Esophagus muscularis mucosa (tissue), 4 donors: ENCODE measurements around the gene GSE1. TPM values are rescaled to one million over a fixed set of nuclear protein-coding genes. Genes with fewer than 3 reads are reported as not detected.

Source experiments
- DNase-seq: peaks from one replicate; pipeline ENCODE4 v3.0.0-alpha.2; 2017; ENCODE audit errors: extremely low spot score
- H3K27ac ChIP-seq, 4 donors: fragments of 200-600 bp; sonication (generic); replicated peaks in 1 of 4; 1 replicate in 3 of 4; 2 replicates in 1 of 4; pipeline ENCODE4 v1.5.1; 2016 to 2019; ENCODE audit warnings: mild to moderate bottlenecking in 1 of 4
- H3K27me3 ChIP-seq, 4 donors: fragments of 200-600 bp; sonication (generic); one replicate each; pipeline versions ENCODE4 v1.5.1 to v1.6.0; 2016 to 2019
- H3K36me3 ChIP-seq, 4 donors: fragments of 200-600 bp; sonication (generic); one replicate each; pipeline ENCODE4 v1.5.1; 2016 to 2019
- H3K4me1 ChIP-seq, 4 donors: fragments of 200-600 bp; sonication (generic); one replicate each; pipeline ENCODE4 v1.5.1; 2016 to 2019
- H3K4me3 ChIP-seq, 4 donors: fragments of 200-600 bp; sonication (generic); 1 replicate in 2 of 4; 2 replicates in 2 of 4; pipeline ENCODE4 v1.5.1; 2016 to 2019; ENCODE audit warnings: mild to moderate bottlenecking in 4 of 4, moderate library complexity in 1 of 4
- H3K9me3 ChIP-seq, 4 donors: fragments of 200-600 bp; sonication (generic); 1 replicate in 3 of 4; 2 replicates in 1 of 4; pipeline ENCODE4 v1.5.1; 2016 to 2019
- CTCF ChIP-seq, 3 experiments: fragments of 200-600 bp in 2 of 3; fragments of 450-650 bp in 1 of 3; sonication (generic) in 2 of 3; IDR thresholded peaks; one replicate each; pipeline ENCODE4 v1.5.1; 2017 to 2019; ENCODE audit warnings: antibody characterized with exemption in 3 of 3, mild to moderate bottlenecking in 2 of 3, moderate library complexity in 1 of 3
- EP300 ChIP-seq: sonication (generic); formaldehyde crosslinking; IDR thresholded peaks from one replicate; pipeline ENCODE4 v1.6.1; 2017; ENCODE audit warnings: antibody characterized with exemption
- POLR2A ChIP-seq: fragments of 450-650 bp; IDR thresholded peaks from one replicate; pipeline ENCODE4 v1.6.1; 2017; ENCODE audit warnings: antibody characterized with exemption, moderate library complexity, mild to moderate bottlenecking, low read depth
- POLR2AphosphoS5 ChIP-seq, 2 donors: sonication (generic); formaldehyde crosslinking; IDR thresholded peaks; one replicate each; pipeline ENCODE4 v1.6.1; 2017; ENCODE audit warnings: antibody characterized with exemption in 2 of 2
- WGBS: methylation state at CpG from one replicate; pipeline ENCODE4 v1.1.5; 2018; 5-methylcytosine and 5-hydroxymethylcytosine counted together
- intact Hi-C: fragments of 100-400 bp; cut with DNase I; formaldehyde crosslinking; loops from one replicate; pipeline ENCODE4 v1.15.1; 2023
- total RNA-seq, 4 donors: library from RNA; depleted of rRNA; stranded (reverse); fragments of >200 nt; gene quantifications; one replicate each; pipeline versions ENCODE4 v1.1.0 to v1.2.1, GENCODE V29; 2016

The GSE1 gene
- total RNA-seq, 4 donors from 2014 or later: 45.4 to 79.4 (median 49.5) TPM

DNA sequence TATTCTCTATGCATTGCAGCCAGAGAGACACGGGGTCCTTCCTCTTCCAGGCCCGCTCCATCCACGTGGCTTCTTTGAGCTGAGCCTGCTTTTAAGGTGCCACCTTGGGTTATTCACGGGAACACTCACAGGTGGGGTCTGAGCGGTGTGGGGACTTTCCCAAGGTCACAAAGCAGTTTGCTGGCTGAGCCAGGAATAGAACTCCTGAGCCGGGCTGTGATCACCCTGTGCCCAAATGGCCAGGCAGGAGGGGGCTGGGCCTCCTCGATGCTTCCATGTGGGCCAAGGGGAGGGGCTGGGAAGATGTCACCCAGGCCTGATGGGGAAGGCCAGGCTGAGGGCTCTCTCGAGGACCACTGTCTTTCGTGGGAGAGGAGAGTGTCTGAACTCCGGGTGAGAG lies 13.0 kb upstream of the GSE1 start:
- Histone ChIP-seq H3K9me3 (no peaks in the 10 kb centered on the region), H3K27ac (no peak overlapping the region), H3K4me1 (peaks cover 9 to 38% (median 28%) of the 10 kb centered on the region in 4 donors), H3K4me3 (no peak overlapping the region), H3K27me3 (no peaks in the 10 kb centered on the region), H3K36me3 (no peaks in the 10 kb centered on the region)
- TF ChIP-seq POLR2AphosphoS5 (IDR thresholded peaks at IDR 0.05) (no peak), EP300 (no peak), POLR2A (no peak)
- 63% methylated on average over 9 of the region's 10 CpGs for WGBS
- intact Hi-C loops: no loop called here
- no peak for DNase-seq

GRCh38 chr16:85600530-85601271 lies 12.4 kb upstream of the GSE1 start:
- Histone ChIP-seq H3K4me1 (peaks cover 9 to 43% (median 33%) of the 10 kb centered on the region in 4 donors), H3K4me3 (no peak overlapping the region), H3K27ac (peak overlapping the region in 1 of 4 donors; percentile 42), H3K36me3 (no peaks in the 10 kb centered on the region), H3K9me3 (no peaks in the 10 kb centered on the region), H3K27me3 (no peaks in the 10 kb centered on the region)
- WGBS: 78% methylated on average over 13 of the region's 15 CpGs
- DNase-seq: no peak
- intact Hi-C loops: no loop called here
- no peak for TF ChIP-seq CTCF (IDR thresholded peaks at IDR 0.05)
- TF ChIP-seq POLR2AphosphoS5 (IDR thresholded peaks at IDR 0.05): no peak
- no peak for TF ChIP-seq EP300
- TF ChIP-seq POLR2A: no peak

GRCh38 chr16:85601272-85601639 lies 11.9 kb upstream of the GSE1 start:
- 87% methylated on average over 10 of the region's 10 CpGs for WGBS
- TF ChIP-seq EP300 (no peak), POLR2A (no peak), POLR2AphosphoS5 (IDR thresholded peaks at IDR 0.05) (no peak), CTCF (IDR thresholded peaks at IDR 0.05) (no peak)
- no peaks in the 10 kb centered on the region for H3K36me3 ChIP-seq
- H3K4me1 ChIP-seq: peaks cover 10 to 49% (median 39%) of the 10 kb centered on the region in 4 donors
- intact Hi-C loops: no loop called here
- DNase-seq: no peak
- H3K27me3 ChIP-seq: no peaks in the 10 kb centered on the region
- no peak overlapping the region for H3K4me3 ChIP-seq
- peak overlapping the region in 1 of 4 donors; percentile 42 for H3K27ac ChIP-seq
- no peaks in the 10 kb centered on the region for H3K9me3 ChIP-seq

- 83% methylated on average over 30 of the region's 30 CpGs for WGBS
- no peak for TF ChIP-seq EP300
- no peak for TF ChIP-seq POLR2A
- no peak for TF ChIP-seq CTCF (IDR thresholded peaks at IDR 0.05)
- no peak for TF ChIP-seq POLR2AphosphoS5 (IDR thresholded peaks at IDR 0.05)
- H3K27me3 ChIP-seq: no peaks in the 10 kb centered on the region
- intact Hi-C loops: no loop called here
- H3K4me3 ChIP-seq: no peak overlapping the region
- H3K9me3 ChIP-seq: no peaks in the 10 kb centered on the region
- H3K36me3 ChIP-seq: no peaks in the 10 kb centered on the region
- H3K4me1 ChIP-seq: peaks cover 16 to 55% (median 45%) of the 10 kb centered on the region in 4 donors
- no peak for DNase-seq
- H3K27ac ChIP-seq: peak overlapping the region in 1 of 4 donors; percentile 42
Measured at GRCh38 chr16:85601730-85602401, 11.3 kb upstream of the GSE1 start.

DNA sequence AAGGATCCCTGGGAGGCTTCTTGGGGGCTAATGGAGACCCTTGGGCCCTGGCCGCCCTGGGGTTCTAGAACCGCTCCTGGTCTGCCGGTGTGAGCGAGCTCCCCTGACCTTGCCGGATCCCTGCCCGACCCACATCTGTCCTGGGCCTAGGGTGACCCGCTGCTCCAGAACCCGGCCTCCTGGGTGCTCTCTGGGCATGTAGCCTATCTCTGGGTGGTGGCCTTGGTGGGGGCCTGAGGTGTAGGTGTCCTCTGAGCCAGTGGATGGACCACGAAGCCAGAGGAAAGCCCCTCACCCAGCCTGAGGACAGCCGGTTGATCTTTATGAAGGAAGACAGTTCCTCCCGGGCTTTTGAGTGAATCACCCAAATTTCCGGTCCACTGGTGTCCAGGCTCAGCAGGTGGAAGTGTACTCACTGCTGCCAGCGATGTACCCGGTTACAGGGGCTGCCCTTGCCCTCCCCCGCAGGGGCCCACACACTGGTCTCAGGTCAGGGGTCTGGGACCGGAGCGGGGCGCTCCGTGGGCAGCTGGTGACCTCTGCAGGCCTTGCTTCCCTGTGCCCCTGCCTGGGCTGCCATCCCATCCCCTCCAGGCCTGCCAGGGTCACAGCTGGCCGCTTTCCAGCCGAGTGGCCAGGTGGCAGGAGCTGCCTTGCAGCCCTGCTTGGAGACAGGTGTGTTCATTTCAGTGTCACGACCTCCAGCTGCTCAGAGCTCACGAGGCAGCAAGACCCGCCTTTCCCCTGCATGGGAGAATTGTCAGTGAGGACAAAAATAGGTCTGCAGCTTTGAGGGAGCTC lies 10.5 kb upstream of the GSE1 start:
- intact Hi-C loops: no loop called here
- TF ChIP-seq POLR2A (no peak), POLR2AphosphoS5 (IDR thresholded peaks at IDR 0.05) (no peak), EP300 (no peak), CTCF (IDR thresholded peaks at IDR 0.05) (no peak)
- no peaks in the 10 kb centered on the region for H3K27me3 ChIP-seq
- no peaks in the 10 kb centered on the region for H3K9me3 ChIP-seq
- no peak overlapping the region for H3K4me3 ChIP-seq
- peak overlapping the region in 1 of 4 donors; percentile 42 for H3K27ac ChIP-seq
- H3K36me3 ChIP-seq: no peaks in the 10 kb centered on the region
- no peak for DNase-seq
- peaks cover 24 to 62% (median 52%) of the 10 kb centered on the region in 4 donors for H3K4me1 ChIP-seq
- 94% methylated on average over 18 of the region's 24 CpGs for WGBS
